Cardiac muscle cell (in vitro differentiated cells and primary cell): ENCODE measurements around the gene SLC39A1. TPM values are rescaled to one million over a fixed set of nuclear protein-coding genes. Genes with fewer than 3 reads are reported as not detected.

Experiments used
- DNase-seq, 2 donors: peaks; one replicate each; pipeline versions ENCODE4 v3.0.0 to v3.0.0-alpha.2; 2010 to 2017; ENCODE audit warnings: low read depth in 1 of 2, low spot score in 1 of 2
- H3K27ac ChIP-seq: fragments of 200-600 bp; sonication (generic); 2 replicates; pipeline ENCODE4 v1.5.1; 2016
- H3K27me3 ChIP-seq: fragments of 200-600 bp; sonication (generic); 2 replicates; pipeline ENCODE4 v1.6.0; 2016; ENCODE audit warnings: control low read depth
- H3K36me3 ChIP-seq: fragments of 200-600 bp; sonication (generic); 2 replicates; pipeline ENCODE4 v1.5.1; 2016; ENCODE audit warnings: control low read depth
- H3K4me1 ChIP-seq: fragments of 200-600 bp; sonication (generic); 2 replicates; pipeline ENCODE4 v1.8.1; 2017; ENCODE audit warnings: low read depth, mild to moderate bottlenecking, mixed run types
- H3K4me3 ChIP-seq: fragments of 200-600 bp; sonication (generic); 2 replicates; pipeline ENCODE4 v1.5.1; 2016; ENCODE audit warnings: mild to moderate bottlenecking
- H3K9me3 ChIP-seq: fragments of 200-600 bp; sonication (generic); 2 replicates; pipeline ENCODE4 v1.5.1; 2017; ENCODE audit warnings: low read depth, mild to moderate bottlenecking, control low read depth
- polyA plus RNA-seq: library from polyadenylated mRNA; unstranded; fragments of >200 nt; fragmentation: Nextera tagmentation; extraction: Ambion mirVana; gene quantifications from 2 replicates; pipeline ENCODE4 v1.2.1, GENCODE V29; 2016
- total RNA-seq: library from RNA; depleted of rRNA; stranded (reverse); fragments of >200 nt; gene quantifications from 2 replicates; pipeline ENCODE4 v1.2.3, GENCODE V29; 2016
- TF ChIP-seq, protein P1 (sequence below): IDR thresholded peaks from 2 replicates; pipeline ENCODE4 v1.5.1; 2012; ENCODE audit warnings: low read depth, mild to moderate bottlenecking, low read length

The SLC39A1 gene
- total and polyA plus RNA-seq, 2 experiments from 2014 or later, result 71.2 to 75.8 TPM

DNA sequence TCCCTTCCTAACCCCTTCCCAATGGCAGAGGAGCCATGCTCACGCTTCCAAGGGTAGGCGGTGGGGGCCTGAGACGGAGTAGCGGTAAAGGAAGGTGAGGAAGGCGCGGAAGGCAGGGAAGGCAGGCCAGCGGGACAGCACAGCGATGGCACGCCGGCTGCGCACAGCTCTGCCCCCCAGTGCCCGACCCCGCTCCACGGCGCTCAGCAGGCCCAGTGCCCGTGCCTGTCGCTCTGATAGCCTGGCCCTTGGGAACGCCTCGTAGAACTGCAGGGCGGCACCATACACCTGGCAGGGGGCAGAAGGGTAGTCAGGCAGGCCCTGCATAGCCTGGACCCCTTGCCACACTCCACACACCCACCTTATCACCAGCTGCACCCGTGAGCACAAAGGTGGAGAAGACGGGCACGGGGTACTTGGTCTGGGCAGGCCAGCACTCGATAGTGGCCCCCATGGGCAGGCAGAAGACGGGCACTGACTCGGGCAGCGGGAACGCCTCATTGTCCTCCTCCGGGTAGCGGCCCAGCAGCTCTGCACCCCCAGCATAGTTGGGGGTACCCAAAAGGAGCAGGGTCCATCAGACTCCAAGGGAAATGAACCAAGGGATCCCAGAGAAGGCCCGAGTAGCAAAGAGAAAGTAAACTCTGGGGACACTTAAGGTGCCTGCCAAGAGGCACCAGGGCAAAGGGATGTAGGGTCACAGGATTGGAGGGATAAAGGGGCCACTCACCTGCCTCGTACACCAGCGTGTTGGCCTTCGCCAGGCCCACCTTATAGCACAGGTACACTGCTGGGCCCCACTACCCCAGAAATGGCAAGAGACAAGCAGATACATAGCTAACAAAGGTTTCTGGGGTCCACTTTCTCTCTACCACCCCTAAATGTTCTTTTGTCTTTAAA lies 21.3 kb downstream of the SLC39A1 start:
- Histone ChIP-seq H3K36me3 (peaks cover 19% of the 10 kb centered on the region), H3K27me3 (no peaks in the 10 kb centered on the region), H3K4me3 (no peak overlapping the region), H3K4me1 (peaks cover 5% of the 10 kb centered on the region), H3K27ac (no peak overlapping the region), H3K9me3 (no peaks in the 10 kb centered on the region)
- no peak for DNase-seq
- TF ChIP-seq, protein P1, sequence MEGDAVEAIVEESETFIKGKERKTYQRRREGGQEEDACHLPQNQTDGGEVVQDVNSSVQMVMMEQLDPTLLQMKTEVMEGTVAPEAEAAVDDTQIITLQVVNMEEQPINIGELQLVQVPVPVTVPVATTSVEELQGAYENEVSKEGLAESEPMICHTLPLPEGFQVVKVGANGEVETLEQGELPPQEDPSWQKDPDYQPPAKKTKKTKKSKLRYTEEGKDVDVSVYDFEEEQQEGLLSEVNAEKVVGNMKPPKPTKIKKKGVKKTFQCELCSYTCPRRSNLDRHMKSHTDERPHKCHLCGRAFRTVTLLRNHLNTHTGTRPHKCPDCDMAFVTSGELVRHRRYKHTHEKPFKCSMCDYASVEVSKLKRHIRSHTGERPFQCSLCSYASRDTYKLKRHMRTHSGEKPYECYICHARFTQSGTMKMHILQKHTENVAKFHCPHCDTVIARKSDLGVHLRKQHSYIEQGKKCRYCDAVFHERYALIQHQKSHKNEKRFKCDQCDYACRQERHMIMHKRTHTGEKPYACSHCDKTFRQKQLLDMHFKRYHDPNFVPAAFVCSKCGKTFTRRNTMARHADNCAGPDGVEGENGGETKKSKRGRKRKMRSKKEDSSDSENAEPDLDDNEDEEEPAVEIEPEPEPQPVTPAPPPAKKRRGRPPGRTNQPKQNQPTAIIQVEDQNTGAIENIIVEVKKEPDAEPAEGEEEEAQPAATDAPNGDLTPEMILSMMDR, result no peak

DNA sequence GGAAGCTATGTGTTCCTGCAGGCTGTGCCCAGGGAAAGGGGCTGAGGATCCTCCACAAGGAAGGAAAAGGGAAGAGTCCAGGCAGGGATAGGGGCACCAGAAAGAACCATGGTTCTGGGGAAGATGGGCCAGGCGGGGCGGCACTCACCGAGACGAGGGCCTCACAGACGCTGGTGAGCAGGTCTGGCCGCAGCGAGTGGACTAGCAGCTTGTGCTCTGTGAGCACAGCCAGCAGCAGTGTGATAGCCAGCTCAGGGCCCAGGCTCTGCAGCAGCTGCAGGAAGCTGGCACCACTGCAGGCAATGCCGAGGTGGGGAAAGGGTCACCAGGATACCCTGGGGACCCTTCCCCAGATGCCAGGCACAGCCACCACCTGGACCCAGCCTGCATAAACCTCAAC lies 22.6 kb downstream of the SLC39A1 start:
- Histone ChIP-seq H3K4me3 (no peak overlapping the region), H3K36me3 (peaks cover 33% of the 10 kb centered on the region)
- TF ChIP-seq, protein P1, result no peak

DNA sequence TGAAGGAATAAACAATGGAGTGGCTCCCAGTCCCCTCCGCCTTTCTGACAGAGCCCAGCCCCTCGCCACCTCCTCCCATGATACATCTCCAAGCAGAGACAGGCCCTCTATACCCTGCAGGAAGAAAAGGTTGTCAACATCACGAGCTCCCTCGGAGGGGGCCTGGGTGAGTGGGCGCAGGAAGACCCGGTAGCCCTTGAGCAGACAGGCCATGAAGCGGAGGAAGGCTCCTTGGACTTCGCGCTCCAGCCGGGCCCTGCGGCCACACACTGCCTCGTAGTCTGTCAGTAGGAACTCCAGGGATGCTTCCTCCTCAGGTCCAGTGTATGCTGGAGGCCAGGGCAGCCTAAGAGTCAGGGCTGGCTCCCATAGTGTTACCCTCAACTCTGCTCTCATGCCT lies 23.9 kb downstream of the SLC39A1 start:
- peaks cover 40% of the 10 kb centered on the region for H3K36me3 ChIP-seq
- TF ChIP-seq, protein P1, result no peak

More for the DNA sequence above, 22.6 kb downstream of the SLC39A1 start:
- H3K9me3 ChIP-seq, result no peaks in the 10 kb centered on the region
- H3K4me1 ChIP-seq, result peaks cover 5% of the 10 kb centered on the region
- no peaks in the 10 kb centered on the region for H3K27me3 ChIP-seq
- DNase-seq, result no peak
- H3K27ac ChIP-seq, result no peak overlapping the region

DNA sequence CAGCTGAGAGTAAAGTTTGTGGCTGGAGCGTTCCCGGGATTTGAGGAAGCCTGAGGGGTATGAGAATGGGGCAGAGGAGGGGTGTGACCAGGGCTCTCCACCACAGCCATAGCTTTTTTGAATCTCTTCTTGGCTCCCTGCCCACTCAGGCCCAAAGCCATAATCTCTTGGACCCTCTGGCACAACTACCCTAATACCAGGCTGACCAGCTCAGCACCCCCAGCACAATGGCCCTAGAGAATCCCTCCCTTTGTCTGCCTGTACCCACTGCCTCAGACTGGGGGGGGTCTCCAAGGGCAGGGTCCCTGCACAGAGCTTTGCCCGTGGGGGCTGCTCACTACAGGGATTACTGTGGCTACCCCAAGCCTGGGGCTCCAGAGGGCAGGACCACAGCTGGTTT lies 24.3 kb downstream of the SLC39A1 start:
- DNase-seq, result no peak
- no peak overlapping the region for H3K27ac ChIP-seq
- no peaks in the 10 kb centered on the region for H3K4me1 ChIP-seq
- no peaks in the 10 kb centered on the region for H3K27me3 ChIP-seq
- no peaks in the 10 kb centered on the region for H3K9me3 ChIP-seq
- H3K4me3 ChIP-seq, result no peak overlapping the region
- TF ChIP-seq, protein P1, result no peak
- H3K36me3 ChIP-seq, result peaks cover 44% of the 10 kb centered on the region

More for the DNA sequence above, 23.9 kb downstream of the SLC39A1 start:
- H3K27me3 ChIP-seq, result no peaks in the 10 kb centered on the region
- H3K27ac ChIP-seq, result no peak overlapping the region
- no peak for DNase-seq
- H3K4me1 ChIP-seq, result no peaks in the 10 kb centered on the region
- H3K9me3 ChIP-seq, result no peaks in the 10 kb centered on the region
- H3K4me3 ChIP-seq, result no peak overlapping the region

DNA sequence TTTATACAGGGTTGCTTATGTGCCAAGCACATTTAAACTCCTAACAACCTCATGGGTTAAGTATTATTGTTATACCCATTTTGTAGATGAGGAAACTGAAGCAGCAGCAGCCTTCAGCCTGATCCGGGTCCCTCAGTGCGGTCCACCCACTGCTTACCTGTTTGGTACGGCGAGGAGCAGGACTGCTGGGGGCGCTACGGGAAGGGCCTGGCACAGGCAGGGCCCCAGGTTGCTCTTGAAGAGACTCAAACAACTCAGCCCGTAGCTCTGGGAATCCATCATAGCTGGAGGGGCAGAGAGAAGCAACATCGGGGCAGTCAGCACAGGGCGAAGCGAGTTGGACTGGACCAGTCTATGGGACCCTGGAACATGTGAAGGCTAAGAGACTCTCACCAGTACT lies 26.0 kb downstream of the SLC39A1 start:
- DNase-seq, result no peak
- Histone ChIP-seq H3K4me1 (no peaks in the 10 kb centered on the region), H3K4me3 (no peak overlapping the region), H3K27ac (no peak overlapping the region), H3K36me3 (peaks cover 45% of the 10 kb centered on the region), H3K9me3 (no peaks in the 10 kb centered on the region), H3K27me3 (no peaks in the 10 kb centered on the region)
- TF ChIP-seq, protein P1, result no peak
